Measurements from ENCODE around the gene PRSS12. TPM values are rescaled to one million over a fixed set of nuclear protein-coding genes. Genes with fewer than 3 reads are reported as not detected.
"Not testable (repeated sequence)": the region's sequence is repeated elsewhere in the genome, so short reads cannot be mapped to it uniquely, and the experiment has no call there.

Gene PRSS12
- total RNA-seq, 1 donor from 2014 or later: 0.05 TPM

DNA sequence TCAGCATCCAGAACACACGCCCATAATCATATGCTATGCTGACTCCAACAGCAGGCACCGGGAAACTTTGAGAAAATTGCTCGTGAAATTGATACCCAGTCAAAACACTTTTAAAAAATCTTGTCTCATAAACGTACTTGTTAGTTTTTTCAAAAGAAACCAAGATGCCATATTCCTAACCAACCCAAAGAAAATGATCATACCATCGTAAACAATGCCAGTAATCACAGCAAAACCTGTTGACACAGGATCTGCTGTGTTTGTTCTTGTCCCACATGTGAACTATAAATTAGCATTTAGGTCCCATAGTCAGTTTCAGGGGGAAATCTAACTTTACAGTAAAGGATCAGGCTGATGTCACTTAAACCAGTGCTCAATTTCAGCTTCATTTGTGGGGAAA, 23.0 kb downstream of the PRSS12 start:
- intact Hi-C loops (cut with DNase I): no loop called here
- no peak for DNase-seq (ENCODE audit: low spot score)

GRCh38 chr4:118327554-118328241, 25.1 kb downstream of the PRSS12 start:
- DNase-seq (ENCODE audit: low spot score): no peak
- intact Hi-C loops (cut with DNase I): no loop called here

- intact Hi-C loops (cut with DNase I): no loop called here
- no peak for DNase-seq (ENCODE audit: low spot score)
Measured at GRCh38 chr4:118326585-118326984, 26.2 kb downstream of the PRSS12 start.

DNA sequence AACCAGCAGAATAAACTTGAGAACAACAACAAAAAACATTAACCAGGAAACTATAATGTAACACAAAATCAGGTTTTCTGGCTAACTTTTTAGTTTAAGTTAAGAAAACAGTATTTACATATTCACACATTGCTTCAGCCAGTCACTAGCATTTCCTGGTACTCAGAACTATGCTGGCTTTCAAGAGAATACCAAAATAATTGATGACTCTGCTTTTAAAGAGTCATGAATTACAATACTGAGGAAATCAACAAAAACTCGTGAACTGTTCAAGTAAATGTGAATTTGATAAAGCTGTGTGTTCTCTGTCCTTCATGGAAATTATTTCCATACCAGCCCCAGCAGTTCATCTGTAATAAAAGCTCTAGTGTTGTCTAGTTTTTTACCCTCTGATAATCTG, 27.4 kb downstream of the PRSS12 start:
- intact Hi-C loops (cut with DNase I): no loop called here
- DNase-seq (ENCODE audit: low spot score): no peak

DNA sequence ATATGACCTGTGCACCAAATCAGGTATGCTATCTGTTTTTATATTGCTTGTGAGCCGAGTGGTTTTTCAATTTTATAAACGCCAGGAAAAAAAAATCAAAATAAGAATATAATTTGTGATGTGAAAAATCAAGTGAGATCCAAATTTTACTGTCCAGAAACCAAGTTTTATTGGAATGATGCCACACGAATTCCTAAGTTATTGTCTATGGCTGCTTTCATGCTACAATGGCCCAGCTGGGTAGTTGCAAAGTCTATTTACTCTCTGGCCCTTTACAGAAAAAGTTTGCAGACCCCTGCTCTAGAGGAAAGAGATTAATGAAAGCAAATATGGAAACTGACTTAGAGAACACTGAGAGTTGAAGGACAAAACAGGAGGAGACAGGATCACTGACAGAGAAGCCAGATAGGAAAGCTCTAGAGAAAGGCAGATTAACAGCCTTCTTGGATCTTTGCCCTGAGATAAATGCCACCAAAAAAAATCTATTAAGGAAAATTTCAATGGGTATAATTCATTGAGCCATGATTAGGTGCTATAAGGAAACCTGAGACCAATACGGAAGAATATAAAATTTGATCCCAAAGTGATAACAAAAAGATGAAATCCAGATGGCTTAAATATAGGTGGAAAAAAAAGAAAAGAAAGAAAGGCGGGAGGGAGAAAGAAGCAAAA, 29.8 kb downstream of the PRSS12 start:
- DNase-seq (ENCODE audit: low spot score): no peak
- intact Hi-C loops (cut with DNase I): no loop called here

GRCh38 chr4:118318931-118319330, 33.9 kb downstream of the PRSS12 start:
- DNase-seq (ENCODE audit: low spot score): no peak
- intact Hi-C loops (cut with DNase I): no loop called here

DNA sequence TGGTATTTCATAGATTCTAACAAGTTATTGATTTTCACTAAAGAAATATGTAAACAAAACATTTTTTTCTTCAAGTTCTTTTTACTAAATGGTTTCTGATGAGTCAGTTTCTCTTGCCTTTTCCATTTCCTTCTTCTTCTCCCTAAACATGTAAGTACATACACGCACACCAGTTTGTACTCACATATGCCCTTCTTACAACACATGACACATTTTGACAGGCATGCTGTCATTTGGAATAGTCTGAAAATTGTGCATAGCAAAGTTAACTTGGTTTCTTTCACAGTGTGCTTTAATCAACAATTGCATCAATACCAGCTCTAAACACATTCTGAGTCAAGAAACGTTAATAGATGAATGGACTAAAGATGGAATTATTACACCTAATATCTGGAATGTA, 35.1 kb downstream of the PRSS12 start:
- DNase-seq (ENCODE audit: low spot score): no peak
- intact Hi-C loops (cut with DNase I): no loop called here

DNA sequence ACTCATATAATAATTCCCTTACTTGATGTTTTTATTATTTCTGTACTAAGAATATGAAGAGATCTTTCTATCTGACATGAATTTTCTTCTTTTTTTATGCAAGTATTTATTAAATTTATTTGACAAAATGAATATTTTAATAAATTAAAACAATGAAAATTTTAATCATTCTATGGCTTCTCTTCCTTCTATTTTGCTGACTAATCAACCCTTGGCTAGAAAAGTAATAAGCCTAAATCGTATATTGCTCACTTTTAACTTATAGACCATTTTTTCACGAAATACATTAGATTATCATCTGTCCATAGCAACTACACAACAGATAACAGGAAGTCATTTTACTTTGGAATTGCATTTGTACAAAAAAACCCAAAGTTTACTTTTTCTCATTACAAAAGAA, 38.6 kb downstream of the PRSS12 start:
- intact Hi-C loops (cut with DNase I): no loop called here
- DNase-seq (ENCODE audit: low spot score): no peak

DNA sequence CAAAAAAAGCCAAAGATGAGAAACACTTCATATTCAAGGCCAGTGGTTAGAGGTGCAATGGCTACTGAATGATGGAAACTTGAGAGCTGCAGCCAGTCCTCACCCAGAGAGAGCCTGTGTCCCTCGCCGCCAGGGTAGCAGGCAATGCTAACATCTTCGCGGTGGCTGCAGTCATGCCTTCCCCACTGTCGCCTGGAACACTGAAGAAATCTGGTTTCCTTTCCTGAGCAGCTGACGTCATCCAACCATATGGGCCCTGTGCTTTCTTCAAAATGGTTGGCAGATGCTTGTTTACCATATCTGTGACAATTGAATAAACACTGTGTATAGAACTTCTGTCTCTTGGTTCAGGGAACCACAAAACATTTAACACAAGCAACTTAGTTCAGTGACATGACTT, 39.7 kb downstream of the PRSS12 start:
- intact Hi-C loops (cut with DNase I): no loop called here
- DNase-seq (ENCODE audit: low spot score): no peak

GRCh38 chr4:118308306-118309030, 44.3 kb downstream of the PRSS12 start:
- no peak for DNase-seq (ENCODE audit: low spot score)
- intact Hi-C loops (cut with DNase I): no loop called here

- no peak for DNase-seq (ENCODE audit: low spot score)
- intact Hi-C loops (cut with DNase I): no loop called here
Measured at GRCh38 chr4:118307643-118308042, 45.2 kb downstream of the PRSS12 start.

DNA sequence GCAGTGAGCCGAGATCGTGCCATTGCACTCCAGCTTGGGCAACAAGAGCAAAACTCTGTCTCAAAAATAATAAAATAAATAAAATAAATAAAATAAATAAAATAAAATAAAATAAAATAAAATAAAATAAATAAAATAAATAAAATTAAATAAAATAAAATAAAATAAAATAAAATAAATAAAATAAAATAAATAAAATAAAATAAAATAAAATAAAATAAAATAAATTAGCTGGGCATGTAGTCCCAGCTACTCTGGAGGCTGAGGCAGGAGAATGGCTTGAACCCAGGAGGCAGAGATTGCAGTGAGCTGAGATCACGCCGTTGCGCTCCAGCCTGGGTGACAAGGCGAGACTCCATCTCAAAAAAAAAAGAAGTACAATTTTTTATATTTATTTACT, 53.2 kb downstream of the PRSS12 start:
- DNase-seq (ENCODE audit: low spot score); intact Hi-C loops (cut with DNase I): not testable (repeated sequence)

- no peak for DNase-seq (ENCODE audit: low spot score)
- intact Hi-C loops (cut with DNase I): no loop called here
Measured at GRCh38 chr4:118296729-118297128, 56.1 kb downstream of the PRSS12 start.

DNA sequence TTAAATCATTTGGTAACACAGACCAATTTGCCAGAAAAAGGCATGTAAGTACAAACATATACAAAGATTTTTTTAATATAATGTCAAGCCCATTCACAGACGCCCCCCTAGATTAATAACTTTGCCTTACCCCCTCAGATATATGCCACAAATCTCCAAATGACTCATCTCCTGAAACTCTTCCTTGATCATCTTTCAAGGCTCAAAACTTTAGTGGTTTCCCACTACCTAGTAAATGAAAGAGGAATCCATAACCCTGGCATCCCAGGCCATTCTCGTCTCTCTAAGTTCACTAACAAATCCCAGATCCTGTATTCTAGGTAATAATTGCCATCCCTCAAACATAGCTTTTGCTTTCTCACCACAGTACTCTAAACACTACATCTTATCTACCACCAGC, 61.9 kb downstream of the PRSS12 start:
- no peak for DNase-seq (ENCODE audit: low spot score)
- intact Hi-C loops (cut with DNase I): no loop called here

DNA sequence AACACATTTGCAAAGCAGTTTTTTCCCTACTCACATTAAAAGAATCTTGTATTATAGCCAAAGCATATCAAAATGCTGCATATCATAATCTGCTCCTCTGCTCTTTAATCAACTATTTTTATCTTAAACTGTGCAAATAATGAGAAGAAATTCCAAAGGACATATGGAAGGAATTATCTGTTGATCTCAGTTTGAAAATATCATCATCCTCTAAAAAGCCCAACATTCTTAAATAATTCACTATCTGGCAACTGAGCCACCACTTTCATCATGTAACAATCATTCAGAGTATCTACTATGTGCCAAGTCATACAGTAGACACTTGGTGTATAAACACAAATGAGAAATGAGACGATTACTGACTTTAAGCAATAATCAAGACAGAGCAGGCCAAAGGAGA, 63.0 kb downstream of the PRSS12 start:
- DNase-seq (ENCODE audit: low spot score): no peak
- intact Hi-C loops (cut with DNase I): no loop called here

- no peak for DNase-seq (ENCODE audit: low spot score)
- intact Hi-C loops (cut with DNase I): no loop called here
Measured at GRCh38 chr4:118287711-118288451, 64.9 kb downstream of the PRSS12 start.

GRCh38 chr4:118286685-118287084, 66.1 kb downstream of the PRSS12 start:
- intact Hi-C loops (cut with DNase I): no loop called here
- no peak for DNase-seq (ENCODE audit: low spot score)

DNA sequence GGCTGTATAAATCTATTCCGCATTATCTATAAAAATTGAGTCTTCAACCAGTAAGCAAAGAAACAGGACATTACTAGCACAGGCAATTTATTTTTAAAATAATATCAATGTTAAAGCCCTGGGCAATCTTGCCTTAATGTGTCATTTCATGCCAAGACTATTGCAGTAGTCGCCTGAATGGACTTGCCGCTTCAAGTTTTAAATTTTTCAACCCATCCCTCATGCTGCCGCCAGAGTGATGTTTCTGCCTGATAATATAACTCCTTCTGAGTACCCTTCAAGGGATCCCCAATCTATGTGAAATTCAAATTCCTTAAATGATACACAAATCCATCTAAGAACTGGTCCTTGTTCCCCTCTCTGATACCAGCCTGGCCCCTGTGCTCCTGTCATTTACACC, 66.9 kb downstream of the PRSS12 start:
- intact Hi-C loops (cut with DNase I): no loop called here
- DNase-seq (ENCODE audit: low spot score): no peak

DNA sequence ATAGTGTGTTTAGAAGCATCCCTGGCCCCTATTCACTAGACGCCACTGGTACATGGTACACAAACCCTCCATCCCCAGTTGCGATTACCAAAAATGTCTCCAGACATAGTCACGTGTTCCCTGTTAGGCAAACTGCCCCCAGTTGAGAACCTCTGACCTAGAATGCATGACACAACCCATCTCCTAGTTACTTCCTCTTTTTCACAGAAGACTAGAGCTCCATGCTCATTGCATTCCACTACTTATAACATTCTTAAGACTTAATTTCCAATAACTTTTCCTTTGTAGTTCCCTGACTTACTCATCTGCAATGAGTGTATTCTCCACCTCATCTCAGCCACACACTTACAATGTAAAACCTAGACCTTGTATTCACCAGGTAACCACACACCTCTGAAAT, 68.6 kb downstream of the PRSS12 start:
- DNase-seq (ENCODE audit: low spot score): no peak

GRCh38 chr4:118282692-118283091, 70.1 kb downstream of the PRSS12 start:
- intact Hi-C loops (cut with DNase I): no loop called here
- DNase-seq (ENCODE audit: low spot score): no peak

More for the DNA sequence above, 68.6 kb downstream of the PRSS12 start:
- intact Hi-C loops (cut with DNase I): no loop called here
